Lower leg skin (tissue), 3 donors: ENCODE measurements around the gene TDRD7.

Source experiments
- CTCF ChIP-seq, 3 donors: fragments of 450-650 bp; IDR thresholded peaks; one replicate each; pipeline ENCODE4 v1.5.1; 2016; ENCODE audit warnings: antibody characterized with exemption in 3 of 3, mild to moderate bottlenecking in 3 of 3, moderate library complexity in 2 of 3
- POLR2A ChIP-seq, 2 donors: fragments of 450-650 bp; IDR thresholded peaks; one replicate each; pipeline ENCODE4 v1.6.1; 2016 to 2017; ENCODE audit warnings: antibody characterized with exemption in 2 of 2, mild to moderate bottlenecking in 1 of 2, moderate library complexity in 1 of 2

GRCh38 chr9:97374811-97375210 is 37.1 kb upstream of the TDRD7 start:
- TF ChIP-seq CTCF (IDR thresholded peaks at IDR 0.05) (no peak), POLR2A (IDR thresholded peaks at IDR 0.05) (no peak)
